Calu3 (cell line): Measurements from ENCODE around the gene LGALS3. TPM values are rescaled to one million over a fixed set of nuclear protein-coding genes. Genes with fewer than 3 reads are reported as not detected.

Source experiments
- BruUV-seq: library from RNA; stranded (reverse); fragments of 400-500 nt; replicated peaks from 2 replicates; lab custom pipeline; 2021; lab: Mats Ljungman, UMichigan
- CTCF ChIA-PET: fragments of 300-600 bp; sonication (Branson Sonifier 250); formaldehyde crosslinking; loops from one replicate; lab custom pipeline; 2022; ENCODE audit warnings: antibody characterized with exemption; lab: Charles Lee
- DNase-seq: peaks from one replicate; pipeline ENCODE4 v3.0.0; 2022
- H3K27ac Mint-ChIP-seq: one replicate; pipeline ENCODE4 v1.8.0; 2022; ENCODE audit warnings: mixed read lengths; ENCODE audit not compliant: unreplicated experiment
- H3K27me3 Mint-ChIP-seq: one replicate; pipeline ENCODE4 v1.8.0; 2022; ENCODE audit warnings: mixed read lengths; ENCODE audit not compliant: unreplicated experiment
- H3K36me3 Mint-ChIP-seq: one replicate; pipeline ENCODE4 v1.8.0; 2022; ENCODE audit warnings: mild to moderate bottlenecking, moderate library complexity, mixed read lengths; ENCODE audit not compliant: insufficient read depth, unreplicated experiment
- H3K4me1 Mint-ChIP-seq: one replicate; pipeline ENCODE4 v1.8.0; 2022; ENCODE audit warnings: mild to moderate bottlenecking, low read depth, mixed read lengths; ENCODE audit not compliant: unreplicated experiment
- H3K4me3 Mint-ChIP-seq: one replicate; pipeline ENCODE4 v1.8.0; 2022; ENCODE audit warnings: mild to moderate bottlenecking, low read depth, moderate library complexity, mixed read lengths; ENCODE audit not compliant: unreplicated experiment
- H3K9me3 Mint-ChIP-seq: one replicate; pipeline ENCODE4 v1.8.0; 2022; ENCODE audit warnings: low read depth, mixed read lengths; ENCODE audit not compliant: unreplicated experiment
- CTCF ChIP-seq: fragments of 200-600 bp; IDR thresholded peaks from one replicate; pipeline ENCODE4 v1.8.0; 2022; ENCODE audit warnings: antibody characterized with exemption; ENCODE audit not compliant: unreplicated experiment
- intact Hi-C: fragments of 100-400 bp; cut with micrococcal nuclease; formaldehyde crosslinking; loops from one replicate; pipeline ENCODE4 v1.10.0; 2022; ENCODE audit not compliant: unreplicated experiment
- total RNA-seq: library from RNA; stranded (reverse); gene quantifications from 2 replicates; pipeline ENCODE4 v1.2.3, GENCODE V29; 2022

The LGALS3 gene
- total RNA-seq, 1 experiment from 2014 or later: 429 TPM

DNA sequence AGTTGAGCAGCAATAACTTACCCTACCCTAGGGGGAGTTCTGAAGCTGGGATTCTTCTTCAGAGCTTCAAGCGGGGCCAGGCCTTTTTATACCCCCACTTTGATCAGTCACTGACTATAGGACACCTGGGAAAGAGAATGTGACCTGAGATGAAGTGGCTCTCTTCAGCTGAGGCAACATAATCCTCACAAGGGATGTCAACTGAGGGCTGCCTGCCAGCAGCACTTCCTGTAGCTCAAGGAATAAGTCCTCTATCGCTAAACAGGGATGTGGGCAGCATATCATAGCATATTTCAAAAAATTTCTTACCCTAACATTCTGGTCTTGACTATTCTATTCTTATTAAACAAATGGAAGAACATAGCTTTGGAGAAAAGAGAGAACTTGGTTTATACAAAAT, 17.4 kb downstream of the LGALS3 start:
- Mint-ChIP-seq H3K27ac (no peak overlapping the region), H3K4me1 (peaks cover 2% of the 10 kb centered on the region), H3K4me3 (no peak overlapping the region), H3K9me3 (no peaks in the 10 kb centered on the region), H3K36me3 (peaks cover 63% of the 10 kb centered on the region), H3K27me3 (no peaks in the 10 kb centered on the region)
- CTCF ChIA-PET: interaction anchor here (1.8 kb wide), 1 partner anchor 15 kb away, joined by 4 read pairs; no protein-coding TSS in a partner anchor
- BruUV-seq: no TSS peak
- DNase-seq: no peak
- no peak for TF ChIP-seq CTCF
- intact Hi-C loops: no loop called here

- CTCF ChIA-PET: interaction anchor here (0.6 kb wide), 1 partner anchor 15 kb away, joined by 3 read pairs; no protein-coding TSS in a partner anchor
- H3K4me3 Mint-ChIP-seq: no peak overlapping the region
These were observed 22.5 kb downstream of the LGALS3 start for GRCh38 chr14:55151601-55152000.

DNA sequence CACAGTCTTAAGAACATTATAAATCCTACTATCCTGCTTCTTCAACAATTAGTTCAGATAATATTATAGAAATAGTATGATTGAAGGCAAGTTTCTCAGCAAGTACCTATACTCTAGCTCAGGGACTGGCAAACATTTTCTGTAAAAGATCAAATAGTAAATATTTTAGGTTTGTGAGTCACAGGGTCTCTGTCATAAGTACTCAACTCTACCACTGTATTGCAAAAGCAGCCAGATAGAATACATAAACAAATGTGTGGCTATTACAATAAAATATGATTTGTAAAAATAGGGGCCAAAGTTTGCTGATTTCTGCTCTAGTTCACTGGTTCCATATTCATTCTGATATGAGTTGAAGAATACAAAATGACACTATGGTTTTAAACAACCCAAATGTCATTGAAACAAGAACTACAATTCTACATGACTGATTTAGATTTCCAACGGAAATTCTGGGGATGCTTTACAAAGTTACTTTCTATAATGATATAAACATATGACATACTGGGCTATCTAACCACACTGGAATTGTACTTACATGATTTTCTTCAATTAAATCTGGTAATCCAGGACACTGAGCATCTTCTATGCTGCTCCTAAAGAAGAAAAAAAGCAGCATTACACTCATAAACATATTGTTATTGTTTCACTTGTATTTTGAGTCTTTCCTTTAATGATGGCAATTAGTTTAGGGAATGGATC, 23.2 kb downstream of the LGALS3 start:
- H3K4me1 Mint-ChIP-seq: no peaks in the 10 kb centered on the region
- CTCF ChIA-PET: interaction anchor here (0.6 kb wide), 2 partner anchors 16 to 966 kb away, joined by 3 read pairs; no protein-coding TSS in a partner anchor

More at GRCh38 chr14:55151601-55152000, 22.5 kb downstream of the LGALS3 start:
- H3K27me3 Mint-ChIP-seq: no peaks in the 10 kb centered on the region
- H3K9me3 Mint-ChIP-seq: no peaks in the 10 kb centered on the region
- H3K4me1 Mint-ChIP-seq: no peaks in the 10 kb centered on the region
- no peak for DNase-seq
- H3K36me3 Mint-ChIP-seq: peaks cover 17% of the 10 kb centered on the region
- intact Hi-C loops: no loop called here
- no peak overlapping the region for H3K27ac Mint-ChIP-seq
- BruUV-seq: no TSS peak
- no peak for TF ChIP-seq CTCF

GRCh38 chr14:55153951-55154350, 24.9 kb downstream of the LGALS3 start:
- DNase-seq: no peak
- TF ChIP-seq CTCF: no peak
- intact Hi-C loops: no loop called here
- Mint-ChIP-seq H3K36me3 (peaks cover 7% of the 10 kb centered on the region), H3K9me3 (no peaks in the 10 kb centered on the region), H3K27ac (no peak overlapping the region), H3K27me3 (no peaks in the 10 kb centered on the region), H3K4me3 (no peak overlapping the region), H3K4me1 (no peaks in the 10 kb centered on the region)
- CTCF ChIA-PET: no interaction called here
- no TSS peak for BruUV-seq

More for the DNA sequence above, 23.2 kb downstream of the LGALS3 start:
- H3K9me3 Mint-ChIP-seq: no peaks in the 10 kb centered on the region
- H3K36me3 Mint-ChIP-seq: peaks cover 13% of the 10 kb centered on the region
- no peak overlapping the region for H3K27ac Mint-ChIP-seq
- H3K27me3 Mint-ChIP-seq: no peaks in the 10 kb centered on the region
- no TSS peak for BruUV-seq
- intact Hi-C loops: no loop called here
- TF ChIP-seq CTCF: no peak
- H3K4me3 Mint-ChIP-seq: no peak overlapping the region
- no peak for DNase-seq
